Activated T-cell treated with anti-CD3 and anti-CD28 coated beads for 1 hour (primary cell): ENCODE measurements around the gene RELN.
"Not testable (repeated sequence)": the region's sequence is repeated elsewhere in the genome, so short reads cannot be mapped to it uniquely, and the experiment has no call there.

Experiments used
- DNase-seq: peaks from one replicate; pipeline ENCODE4 v3.0.0-alpha.2; 2020; ENCODE audit warnings: low read depth

RELN gene

DNA sequence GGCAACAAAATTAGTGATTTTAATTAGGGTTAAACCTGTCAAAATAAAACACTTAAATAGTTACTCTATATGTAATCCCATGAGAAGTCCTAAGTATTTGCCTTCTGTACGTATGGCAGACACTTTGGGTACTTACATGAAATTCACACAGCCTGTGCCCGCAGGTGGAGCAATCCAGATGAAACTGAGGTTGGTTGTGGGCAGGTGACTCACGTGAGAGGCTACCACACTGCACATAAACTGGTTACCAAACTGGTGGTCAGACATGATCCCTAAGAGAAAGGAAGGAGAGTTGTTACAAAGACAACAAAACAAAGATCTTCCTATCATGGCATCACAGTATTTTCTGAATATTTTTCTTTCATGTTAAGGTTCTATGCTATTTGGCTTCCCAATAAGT is 156.1 kb downstream of the RELN start:
- no peak for DNase-seq

DNA sequence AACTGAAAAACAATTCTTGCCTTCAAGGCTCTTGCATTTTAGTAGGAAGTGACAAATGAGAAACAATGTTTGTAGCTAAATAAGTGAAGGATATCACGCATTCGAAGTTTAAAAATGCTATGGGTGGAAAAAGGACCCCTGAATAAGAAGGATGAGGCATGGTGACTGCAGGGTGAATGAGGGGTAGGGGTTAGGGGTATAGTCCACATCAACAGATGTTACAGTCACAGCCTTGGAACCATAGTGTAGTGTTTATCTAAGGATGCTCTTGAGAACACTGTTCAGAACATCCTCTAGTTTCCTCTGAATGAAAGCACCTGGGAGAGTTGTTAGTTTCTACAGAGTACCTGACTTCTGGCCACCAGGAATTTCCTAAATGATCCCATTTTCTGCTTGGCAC is 157.0 kb downstream of the RELN start:
- DNase-seq: no peak

- DNase-seq: no peak
Measured at GRCh38 chr7:103824251-103824650, 165.2 kb downstream of the RELN start.

DNA sequence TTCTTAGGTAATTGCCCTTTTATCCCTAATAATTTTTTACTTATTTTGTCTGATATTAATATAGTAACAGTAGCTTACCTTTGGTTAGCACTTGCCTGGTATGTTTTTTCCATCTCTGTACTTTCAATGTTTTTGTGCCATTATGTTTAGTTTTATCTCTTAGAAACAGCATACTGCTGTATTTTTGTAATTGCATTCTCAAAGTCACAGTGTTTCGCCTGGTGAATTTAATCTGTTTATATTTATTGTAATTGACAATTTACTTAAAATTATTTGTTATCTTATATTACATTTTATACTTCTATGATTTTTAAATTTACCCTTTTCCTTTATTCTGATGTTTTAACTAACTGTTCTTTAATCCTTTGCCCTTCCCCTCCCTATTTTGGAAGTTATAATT is 166.4 kb downstream of the RELN start:
- no peak for DNase-seq

DNA sequence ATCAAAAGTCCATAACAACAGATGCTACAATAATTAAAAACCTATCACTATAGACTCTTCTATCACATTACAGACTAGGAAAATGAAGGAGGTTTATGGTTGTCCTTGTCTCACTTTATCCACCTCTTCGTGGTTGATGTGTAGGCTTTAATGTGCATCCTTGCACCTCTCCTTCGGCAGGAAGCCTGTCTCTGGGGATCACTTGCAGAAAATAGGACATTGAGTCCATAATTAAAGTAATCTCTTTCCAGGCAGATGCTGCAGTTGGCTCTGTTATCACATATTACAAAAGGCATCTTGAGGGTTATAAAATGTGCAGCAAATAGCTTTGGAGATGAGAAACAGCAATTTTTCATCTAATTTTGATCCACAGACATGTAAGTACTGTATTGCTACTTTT is 168.4 kb downstream of the RELN start:
- no peak for DNase-seq

GRCh38 chr7:103815972-103816371 is 173.5 kb downstream of the RELN start:
- DNase-seq: not testable (repeated sequence)

DNA sequence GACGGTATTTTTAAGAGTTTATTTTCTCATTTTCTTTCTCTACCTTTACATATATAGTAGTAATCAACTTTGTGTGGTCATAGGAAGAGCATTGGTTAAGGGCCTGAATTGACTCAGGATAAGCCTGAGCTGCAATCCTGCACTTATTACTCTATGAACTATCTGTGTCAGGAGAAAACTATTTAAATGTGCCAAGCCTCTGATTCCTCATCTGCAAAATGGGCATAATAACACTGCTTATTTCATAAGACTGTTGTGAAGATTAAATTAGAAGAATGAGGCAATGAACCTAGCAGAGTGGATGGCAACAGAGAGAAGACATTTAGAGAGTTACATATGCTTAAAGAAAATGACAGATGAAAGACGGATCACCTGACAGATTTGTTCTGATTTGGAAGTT is 175.5 kb downstream of the RELN start:
- DNase-seq: no peak

DNA sequence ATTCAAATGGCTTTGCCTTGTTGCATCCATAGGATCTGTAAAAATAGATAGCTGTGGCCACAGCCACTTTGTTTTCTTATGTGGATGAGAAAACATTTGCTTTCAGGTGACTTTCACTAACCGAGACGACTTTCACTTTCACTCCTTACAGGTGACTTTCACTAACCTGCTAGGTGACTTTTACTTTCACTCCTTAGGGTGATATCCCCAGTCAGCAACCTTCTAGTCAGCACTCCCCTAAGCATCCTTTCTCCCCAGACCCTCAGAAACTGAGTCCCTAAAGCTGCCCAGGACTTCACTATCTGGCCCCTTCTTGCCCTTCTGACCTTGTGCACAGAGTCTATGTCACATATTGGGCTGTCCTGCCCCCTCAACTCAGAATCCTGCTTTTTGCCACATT is 177.5 kb downstream of the RELN start:
- DNase-seq: no peak

GRCh38 chr7:103811290-103811689 is 178.2 kb downstream of the RELN start:
- DNase-seq: no peak

DNA sequence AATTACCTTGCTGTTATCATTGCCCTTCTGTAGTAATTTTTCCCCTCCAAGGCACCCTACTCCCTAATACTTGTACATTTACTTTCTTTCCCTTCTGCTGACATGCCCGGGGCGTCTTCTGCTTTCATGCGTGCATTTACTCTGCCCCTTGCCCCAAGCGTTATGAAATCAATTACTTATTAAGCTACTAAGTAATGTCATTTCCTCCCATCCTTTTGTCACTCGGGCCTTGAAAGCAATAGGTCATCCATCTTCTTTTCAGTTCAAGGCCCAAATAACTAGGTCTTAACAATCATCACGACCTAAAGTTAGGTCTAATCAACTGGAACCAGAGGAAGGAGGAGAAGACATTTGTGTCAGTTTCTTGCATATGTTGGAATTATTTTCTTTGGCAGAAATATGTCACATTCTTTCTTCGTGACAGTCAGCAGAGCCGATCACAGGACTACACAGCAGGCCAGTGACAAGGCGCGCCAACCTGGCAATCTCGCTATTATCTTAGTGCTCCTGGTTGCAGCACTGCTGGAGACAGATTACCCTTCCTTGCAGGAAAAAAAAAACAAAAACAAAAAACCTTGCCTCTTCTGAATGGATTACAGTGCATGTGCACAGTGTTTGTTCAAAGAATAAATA is 179.2 kb downstream of the RELN start:
- DNase-seq: no peak

- DNase-seq: no peak
Measured at GRCh38 chr7:103809229-103809994, 180.0 kb downstream of the RELN start.

DNA sequence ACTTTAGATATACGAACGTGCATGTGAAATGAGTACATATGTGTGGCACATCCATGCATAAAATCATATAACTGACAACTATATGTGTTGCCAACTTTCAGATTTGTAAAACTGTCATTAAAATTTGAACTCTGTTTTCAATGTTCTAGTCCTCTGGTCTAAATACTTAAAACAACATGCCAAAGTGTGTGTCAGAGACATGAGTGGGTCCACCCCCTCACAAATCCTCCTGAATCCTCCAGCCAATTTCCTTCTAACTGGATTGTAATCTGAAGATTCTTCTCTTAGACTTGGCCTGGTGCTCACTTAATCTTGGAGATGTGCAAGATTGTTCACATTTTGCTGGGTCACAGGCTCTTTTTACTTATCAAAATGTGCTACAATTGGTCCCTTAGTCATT is 184.1 kb downstream of the RELN start:
- no peak for DNase-seq

DNA sequence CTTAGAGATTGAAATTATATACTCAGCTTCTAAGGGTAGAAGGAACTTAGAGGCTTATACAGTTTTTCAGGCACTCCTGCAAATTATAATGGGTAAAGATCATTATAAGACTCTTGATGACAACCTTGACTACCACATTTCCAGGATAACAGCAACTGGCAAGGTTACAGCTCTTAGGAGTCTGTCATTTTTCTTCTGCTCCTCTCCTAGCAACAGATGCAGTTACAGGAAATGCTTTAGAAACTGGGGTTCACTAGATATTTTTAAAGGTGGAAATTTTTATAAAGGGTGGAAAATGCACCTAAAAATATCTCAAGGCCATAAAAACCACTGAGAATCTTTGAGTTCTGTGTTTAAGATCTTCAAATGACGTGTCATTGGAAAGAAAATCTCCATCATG is 185.8 kb downstream of the RELN start:
- no peak for DNase-seq

DNA sequence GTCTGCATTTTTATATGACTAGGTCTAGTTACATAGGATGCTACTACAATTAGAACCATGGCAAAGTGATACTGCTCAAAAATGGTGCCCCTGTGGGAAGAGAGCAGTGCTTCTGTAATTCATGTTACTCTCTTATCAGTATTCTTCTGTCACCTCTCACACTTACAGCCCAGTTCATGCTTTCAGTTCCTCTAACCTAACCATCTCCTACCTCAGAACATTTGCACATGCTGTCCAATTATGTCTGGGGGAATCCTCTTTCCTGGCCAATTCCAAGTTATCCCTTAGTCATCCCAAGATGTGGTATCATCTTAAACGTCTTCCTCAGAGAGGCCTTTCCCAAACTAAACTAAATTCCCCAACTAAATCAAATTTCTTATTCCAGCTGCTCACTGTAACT is 190.2 kb downstream of the RELN start:
- DNase-seq: no peak

DNA sequence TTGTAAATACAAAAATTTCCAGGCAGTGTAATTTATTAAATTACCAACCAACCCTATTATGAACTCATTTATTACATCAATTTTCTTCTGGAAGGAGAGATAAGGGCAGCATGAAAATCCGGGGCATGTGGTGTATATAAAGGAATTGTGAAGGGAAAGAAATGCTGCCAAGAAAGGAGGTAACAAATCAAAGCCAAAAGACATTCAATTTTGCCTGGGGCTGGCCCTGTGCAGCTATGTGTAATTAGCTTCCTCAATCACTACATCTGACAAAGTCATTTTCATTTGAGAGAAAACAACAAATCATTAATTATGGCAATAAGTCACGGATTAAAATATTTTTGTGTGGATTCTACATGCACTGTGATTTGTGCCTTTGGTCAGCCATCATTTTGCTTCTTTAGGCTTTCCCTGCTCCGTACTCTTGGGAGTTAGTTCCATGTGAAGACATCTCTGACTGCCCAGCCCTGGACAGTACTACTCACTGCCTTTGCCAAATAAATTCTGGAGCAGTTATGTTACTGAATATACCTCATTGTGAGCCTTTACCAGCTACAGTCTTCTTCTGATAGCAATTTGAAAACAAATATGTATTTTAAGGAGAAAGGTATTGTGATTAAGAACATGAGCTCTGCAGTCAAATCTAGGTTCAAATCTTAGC is 191.7 kb downstream of the RELN start:
- no peak for DNase-seq

DNA sequence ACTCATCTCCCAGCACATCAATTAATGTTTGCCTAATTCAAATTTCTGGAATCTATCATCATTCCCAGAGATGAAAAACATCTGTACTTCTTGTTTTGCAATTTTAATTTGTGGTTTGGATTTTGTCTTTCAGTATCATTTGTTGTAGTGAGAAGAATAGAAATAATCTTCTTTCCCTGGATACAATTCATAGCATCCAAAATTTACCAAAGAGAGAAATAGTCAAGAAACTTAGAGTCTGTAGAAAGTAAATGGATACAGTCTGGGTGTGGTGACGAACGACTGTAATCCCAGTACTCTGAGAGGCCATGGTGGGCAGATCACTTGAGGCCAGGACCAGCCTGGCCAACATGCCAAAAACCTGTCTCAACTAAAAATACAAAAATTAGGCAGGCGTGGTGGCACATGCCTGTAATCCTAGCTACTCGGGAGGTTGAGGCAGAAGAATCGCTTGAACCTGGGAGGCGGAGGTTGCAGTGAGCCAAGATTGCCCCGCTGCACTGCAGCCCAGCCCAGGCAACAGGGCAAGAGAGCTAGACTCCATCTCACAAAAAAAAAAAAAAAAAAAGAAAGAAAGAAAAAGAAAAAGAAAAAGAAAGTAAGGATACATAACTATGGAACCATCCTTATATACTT is 193.0 kb downstream of the RELN start:
- DNase-seq: no peak

DNA sequence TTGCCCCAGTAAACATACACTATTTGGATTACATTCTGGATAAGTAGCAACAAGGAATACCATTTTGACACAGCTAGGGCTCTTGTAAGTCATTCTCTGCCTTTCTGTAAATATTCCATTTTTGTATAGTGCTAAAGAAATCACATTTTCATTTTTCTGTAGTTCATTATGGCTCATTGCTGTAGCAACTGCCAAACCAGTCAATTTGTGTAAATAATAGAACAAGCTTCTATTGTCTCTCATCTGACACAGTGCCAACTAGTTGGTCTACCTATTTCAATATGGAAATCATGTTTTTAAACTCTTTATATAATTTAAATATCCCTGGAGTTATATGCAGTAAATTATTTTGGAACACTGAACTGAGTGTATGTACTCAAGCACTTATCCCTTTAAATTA is 193.7 kb downstream of the RELN start:
- DNase-seq: no peak

DNA sequence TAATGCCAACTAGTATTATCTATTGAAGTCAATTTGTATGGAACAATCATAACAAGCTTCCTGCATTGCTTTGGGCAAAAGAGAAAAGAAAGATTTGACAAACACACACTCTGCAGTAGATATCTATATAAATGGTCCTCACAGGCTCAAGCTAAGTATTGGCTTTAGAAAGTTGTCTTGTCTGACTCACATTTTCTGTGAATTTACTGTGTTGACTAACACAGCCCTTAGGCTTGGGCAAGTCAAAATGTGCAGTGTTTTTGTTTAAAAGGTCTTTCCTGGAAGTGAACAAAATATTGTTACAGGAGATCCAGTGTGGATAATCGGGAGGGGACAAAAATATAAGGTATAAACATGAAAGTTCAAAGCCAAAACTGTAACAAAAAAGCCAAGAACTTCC is 194.4 kb downstream of the RELN start:
- no peak for DNase-seq

DNA sequence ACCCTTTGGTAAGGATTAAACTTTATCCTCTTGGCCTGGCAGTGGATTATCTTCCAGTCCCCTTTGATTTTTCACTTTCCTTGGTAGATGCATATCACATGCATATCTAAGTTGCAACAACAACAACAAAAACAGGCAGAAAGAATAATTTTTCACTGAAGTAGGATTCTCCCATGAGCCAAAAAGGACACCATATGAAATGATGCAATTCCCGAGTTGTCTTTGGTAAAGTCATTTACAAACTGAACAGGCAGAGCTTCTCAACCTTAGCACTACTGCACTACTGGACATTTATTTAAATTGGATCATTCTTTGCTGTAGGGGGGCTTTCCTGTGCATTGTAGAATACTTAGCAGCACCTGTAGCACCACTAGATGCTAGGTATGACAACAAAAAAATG is 195.0 kb downstream of the RELN start:
- DNase-seq: no peak

GRCh38 chr7:103793614-103794013 is 195.8 kb downstream of the RELN start:
- DNase-seq: no peak

DNA sequence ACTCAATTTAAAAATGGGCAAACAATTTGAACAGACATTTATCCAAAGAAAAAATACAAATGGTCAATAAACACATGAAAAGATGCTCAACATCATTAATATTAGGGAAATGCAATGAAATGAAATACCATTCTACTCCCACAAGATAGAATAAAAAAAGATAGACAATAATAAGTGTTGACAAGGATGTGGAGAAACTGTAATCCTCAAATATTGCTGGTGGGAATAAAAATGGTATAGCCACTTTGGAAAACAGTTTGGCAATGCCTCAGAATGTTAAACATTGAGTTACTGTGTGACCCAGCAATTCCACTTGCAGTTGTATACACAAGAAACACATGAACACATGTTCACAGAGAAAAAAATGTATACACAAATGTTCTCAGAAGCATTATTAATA is 197.6 kb downstream of the RELN start:
- DNase-seq: no peak

DNA sequence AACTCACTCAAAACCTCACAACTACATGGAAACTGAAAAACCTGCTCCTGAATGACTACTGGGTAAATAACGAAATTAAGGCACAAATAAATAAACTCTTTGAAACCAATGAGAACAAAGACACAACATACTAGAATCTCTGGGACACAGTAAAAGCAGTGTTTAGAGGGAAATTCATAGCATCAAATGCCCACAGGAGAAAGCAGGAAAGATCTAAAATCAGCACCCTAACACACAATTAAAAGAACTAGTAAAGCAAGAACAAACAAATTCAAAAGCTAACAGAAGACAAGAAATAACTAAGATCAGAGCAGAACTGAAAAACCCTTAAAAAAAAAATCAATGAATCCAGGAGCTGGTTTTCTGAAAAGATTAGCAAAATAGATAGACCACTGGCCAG is 202.4 kb downstream of the RELN start:
- not testable (repeated sequence) for DNase-seq
